ENCODE results near the gene SPSB4. TPM values are rescaled to one million over a fixed set of nuclear protein-coding genes. Genes with fewer than 3 reads are reported as not detected.

The SPSB4 gene
- total and polyA plus RNA-seq, 9 of the 15 experiments (the other 6 are each of a cell fraction or from before 2014, with no cell fraction given), result not detected

GRCh38 chr3:141114179-141114745 lies 63.1 kb downstream of the SPSB4 start:
- BruUV-seq (replicated peaks), result no TSS peak
- ATAC-seq (no peak), DNase-seq (ENCODE audit: extremely low read depth in 1 of 4, low spot score in 3 of 4) (no peak), FAIRE-seq (no peak)
- TF ChIP-seq ZNF668 (CRISPR knock-in tag; IDR thresholded peaks at IDR 0.05) (no peak), HNRNPK (IDR thresholded peaks at IDR 0.05; ENCODE audit: low read depth, low read length, poor library complexity, severe bottlenecking) (no peak), ESRRB (CRISPR knock-in tag; IDR thresholded peaks at IDR 0.05; ENCODE audit: borderline replicate concordance) (no peak), HDAC3 (IDR thresholded peaks at IDR 0.05; ENCODE audit: borderline replicate concordance, partially characterized antibody) (no peak), MYBL2 (IDR thresholded peaks at IDR 0.05; ENCODE audit: low read depth) (no peak), MYBL2 (CRISPR knock-in tag; IDR thresholded peaks at IDR 0.05; ENCODE audit: borderline replicate concordance) (no peak), STAG1 (CRISPR knock-in tag; IDR thresholded peaks at IDR 0.05; ENCODE audit: borderline replicate concordance) (no peak), ZNF778 (CRISPR knock-in tag; IDR thresholded peaks at IDR 0.05) (no peak)
- TF ChIP-seq, protein P1, sequence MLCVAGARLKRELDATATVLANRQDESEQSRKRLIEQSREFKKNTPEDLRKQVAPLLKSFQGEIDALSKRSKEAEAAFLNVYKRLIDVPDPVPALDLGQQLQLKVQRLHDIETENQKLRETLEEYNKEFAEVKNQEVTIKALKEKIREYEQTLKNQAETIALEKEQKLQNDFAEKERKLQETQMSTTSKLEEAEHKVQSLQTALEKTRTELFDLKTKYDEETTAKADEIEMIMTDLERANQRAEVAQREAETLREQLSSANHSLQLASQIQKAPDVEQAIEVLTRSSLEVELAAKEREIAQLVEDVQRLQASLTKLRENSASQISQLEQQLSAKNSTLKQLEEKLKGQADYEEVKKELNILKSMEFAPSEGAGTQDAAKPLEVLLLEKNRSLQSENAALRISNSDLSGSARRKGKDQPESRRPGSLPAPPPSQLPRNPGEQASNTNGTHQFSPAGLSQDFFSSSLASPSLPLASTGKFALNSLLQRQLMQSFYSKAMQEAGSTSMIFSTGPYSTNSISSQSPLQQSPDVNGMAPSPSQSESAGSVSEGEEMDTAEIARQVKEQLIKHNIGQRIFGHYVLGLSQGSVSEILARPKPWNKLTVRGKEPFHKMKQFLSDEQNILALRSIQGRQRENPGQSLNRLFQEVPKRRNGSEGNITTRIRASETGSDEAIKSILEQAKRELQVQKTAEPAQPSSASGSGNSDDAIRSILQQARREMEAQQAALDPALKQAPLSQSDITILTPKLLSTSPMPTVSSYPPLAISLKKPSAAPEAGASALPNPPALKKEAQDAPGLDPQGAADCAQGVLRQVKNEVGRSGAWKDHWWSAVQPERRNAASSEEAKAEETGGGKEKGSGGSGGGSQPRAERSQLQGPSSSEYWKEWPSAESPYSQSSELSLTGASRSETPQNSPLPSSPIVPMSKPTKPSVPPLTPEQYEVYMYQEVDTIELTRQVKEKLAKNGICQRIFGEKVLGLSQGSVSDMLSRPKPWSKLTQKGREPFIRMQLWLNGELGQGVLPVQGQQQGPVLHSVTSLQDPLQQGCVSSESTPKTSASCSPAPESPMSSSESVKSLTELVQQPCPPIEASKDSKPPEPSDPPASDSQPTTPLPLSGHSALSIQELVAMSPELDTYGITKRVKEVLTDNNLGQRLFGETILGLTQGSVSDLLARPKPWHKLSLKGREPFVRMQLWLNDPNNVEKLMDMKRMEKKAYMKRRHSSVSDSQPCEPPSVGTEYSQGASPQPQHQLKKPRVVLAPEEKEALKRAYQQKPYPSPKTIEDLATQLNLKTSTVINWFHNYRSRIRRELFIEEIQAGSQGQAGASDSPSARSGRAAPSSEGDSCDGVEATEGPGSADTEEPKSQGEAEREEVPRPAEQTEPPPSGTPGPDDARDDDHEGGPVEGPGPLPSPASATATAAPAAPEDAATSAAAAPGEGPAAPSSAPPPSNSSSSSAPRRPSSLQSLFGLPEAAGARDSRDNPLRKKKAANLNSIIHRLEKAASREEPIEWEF (CRISPR knock-in tag; IDR thresholded peaks at IDR 0.05), result no peak
- H3K27ac ChIP-seq (ENCODE audit: extremely low read depth, low read depth, low read length), result no peak overlapping the region
- no peak overlapping the region for H3K4me3 ChIP-seq
- ChIA-PET CTCF (ENCODE audit: low intra/inter-chr PET ratio) (no interaction called here), POLR2A (no interaction called here)
- H4K20me1 ChIP-seq (replicated peaks; ENCODE audit: control insufficient read depth, insufficient read depth, low read length), result no peaks in the 10 kb centered on the region
- H3K9me3 ChIP-seq (replicated peaks; ENCODE audit: control insufficient read depth, insufficient read depth, low read depth, low read length), result no peaks in the 10 kb centered on the region
- H3K9ac ChIP-seq (ENCODE audit: insufficient read depth in 1 of 2, low read depth in 2 of 2, low read length in 2 of 2), result no peak overlapping the region
- no peaks in the 10 kb centered on the region for H3K36me3 ChIP-seq (ENCODE audit: control insufficient read depth, insufficient read depth, low read length)
- H3K4me2 ChIP-seq (ENCODE audit: insufficient read depth, low read length), result no peak overlapping the region
- H3K9me1 ChIP-seq (ENCODE audit: control insufficient read depth, insufficient read depth, low read length), result no peaks in the 10 kb centered on the region
- under 1% methylated on average over 10 of the region's 10 CpGs for WGBS (ENCODE audit: insufficient coverage, low coverage, missing lambda C conversion rate)
- intact Hi-C loops (cut with micrococcal nuclease), result no loop called here
- in situ Hi-C loops (cut with MboI), result no loop called here
- no peaks in the 10 kb centered on the region for H3K79me2 ChIP-seq (ENCODE audit: control insufficient read depth, insufficient read depth, low read length)
- peaks cover 4 to 21% of the 10 kb centered on the region in 2 experiments for H3K27me3 ChIP-seq (ENCODE audit: control insufficient read depth in 2 of 2, insufficient read depth in 2 of 2, low read length in 2 of 2)
- no peak overlapping the region for H2AFZ ChIP-seq (ENCODE audit: low read depth, low read length)
- H3K4me1 ChIP-seq (replicated peaks in 1 of 2; ENCODE audit: control insufficient read depth in 2 of 2, insufficient read depth in 2 of 2, low read length in 2 of 2), result no peaks in the 10 kb centered on the region
